Stimulated activated CD4-positive, alpha-beta T cell treated with anti-CD3 and anti-CD28 coated beads, Interleukin-15, amount 100 ng/mL, for 24 hours (primary cell): ENCODE data around the gene PEX16.
A peak's percentile ranks its signal among the peaks of the same experiment; 100 is the strongest.

Experiments
- DNase-seq: peaks from one replicate; pipeline ENCODE4 v3.0.0-alpha.2; 2020

Gene PEX16

DNA sequence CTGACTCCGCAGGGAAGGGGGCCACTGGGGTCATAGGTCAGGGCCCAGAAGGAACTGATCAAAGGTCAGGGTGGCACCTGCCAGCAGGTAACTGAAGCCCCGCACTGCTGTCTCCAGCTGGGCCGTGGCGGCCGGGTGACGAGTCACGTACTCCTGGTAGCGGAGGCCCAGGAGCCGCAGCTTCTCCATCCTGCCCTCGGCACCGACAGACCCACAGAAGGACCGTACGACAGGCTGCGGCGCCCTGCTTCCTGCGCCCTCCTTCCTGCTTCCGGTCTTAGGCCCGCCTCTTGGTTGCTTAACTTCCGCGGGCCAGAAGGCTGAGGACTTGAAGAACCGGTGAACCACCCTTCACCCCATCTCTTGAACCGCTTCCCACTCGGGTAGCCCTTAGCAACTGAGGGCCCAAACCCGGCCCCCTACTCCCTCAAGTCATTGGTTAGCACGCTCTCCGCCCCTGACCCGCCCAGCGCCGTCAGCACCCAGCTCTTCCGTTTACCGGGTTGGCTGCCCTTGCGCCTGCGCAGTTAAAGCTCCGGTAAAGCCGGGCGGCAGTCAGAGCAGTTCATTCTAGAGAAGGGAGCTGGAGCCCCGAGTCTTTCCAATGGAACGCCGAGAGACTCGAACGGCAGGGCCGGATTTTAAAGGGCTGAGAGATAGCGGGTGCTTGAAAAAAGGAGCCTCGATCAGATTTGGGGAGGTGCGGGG lies at the start of gene PEX16:
Gene PEX16 (minus strand): TSS at position 255 of the 708 bp plus-strand sequence. CDS start 66 bp downstream, at position 189.
- DNase-seq: peak; percentile 97

DNA sequence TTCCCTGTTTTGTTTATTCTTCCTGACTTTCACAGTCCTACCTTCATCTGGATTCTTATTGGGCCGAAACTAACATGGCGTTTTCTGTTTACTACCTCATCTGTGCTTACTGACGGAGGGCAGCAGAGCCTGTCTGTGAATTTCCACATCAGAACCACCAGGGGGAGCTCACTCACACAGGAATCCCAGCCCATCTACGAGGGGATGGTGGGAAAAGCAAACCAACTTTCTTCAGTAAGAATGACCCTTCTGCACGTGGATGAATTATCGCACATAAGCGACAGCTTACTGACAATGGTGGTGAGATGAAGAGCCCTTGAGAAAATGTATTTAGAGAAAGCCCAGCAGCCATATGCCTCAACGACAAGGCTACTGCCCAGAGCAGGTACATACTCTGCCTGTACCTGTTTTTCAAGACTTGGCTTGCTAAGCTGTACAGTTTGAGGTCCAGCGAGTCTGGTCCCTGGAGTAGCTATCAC lies 47.3 kb upstream of the PEX16 start:
- DNase-seq: peak; percentile 58

DNA sequence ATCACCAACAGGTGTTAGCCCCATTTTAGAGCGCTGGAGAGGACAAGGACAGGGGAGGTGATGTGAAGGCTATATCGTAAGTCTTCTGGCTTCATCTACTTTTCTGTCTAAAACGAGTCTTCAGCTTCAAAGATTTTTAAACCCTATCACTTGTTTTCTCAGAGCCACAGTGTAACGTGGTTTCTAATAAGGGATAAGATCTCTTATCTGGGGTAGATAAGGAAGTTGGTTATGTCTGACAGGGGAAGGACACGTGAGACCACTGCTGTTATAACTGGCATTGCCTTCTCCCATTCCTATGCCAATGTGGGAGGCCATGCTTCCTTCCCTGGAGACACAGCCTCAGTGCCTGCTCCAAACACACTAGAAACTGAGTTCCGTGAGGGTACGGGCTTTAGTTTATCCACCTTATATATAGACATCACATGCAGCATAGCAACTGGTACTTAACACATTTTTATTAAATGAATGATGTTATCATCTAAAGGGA lies 44.1 kb upstream of the PEX16 start:
- no peak for DNase-seq

DNA sequence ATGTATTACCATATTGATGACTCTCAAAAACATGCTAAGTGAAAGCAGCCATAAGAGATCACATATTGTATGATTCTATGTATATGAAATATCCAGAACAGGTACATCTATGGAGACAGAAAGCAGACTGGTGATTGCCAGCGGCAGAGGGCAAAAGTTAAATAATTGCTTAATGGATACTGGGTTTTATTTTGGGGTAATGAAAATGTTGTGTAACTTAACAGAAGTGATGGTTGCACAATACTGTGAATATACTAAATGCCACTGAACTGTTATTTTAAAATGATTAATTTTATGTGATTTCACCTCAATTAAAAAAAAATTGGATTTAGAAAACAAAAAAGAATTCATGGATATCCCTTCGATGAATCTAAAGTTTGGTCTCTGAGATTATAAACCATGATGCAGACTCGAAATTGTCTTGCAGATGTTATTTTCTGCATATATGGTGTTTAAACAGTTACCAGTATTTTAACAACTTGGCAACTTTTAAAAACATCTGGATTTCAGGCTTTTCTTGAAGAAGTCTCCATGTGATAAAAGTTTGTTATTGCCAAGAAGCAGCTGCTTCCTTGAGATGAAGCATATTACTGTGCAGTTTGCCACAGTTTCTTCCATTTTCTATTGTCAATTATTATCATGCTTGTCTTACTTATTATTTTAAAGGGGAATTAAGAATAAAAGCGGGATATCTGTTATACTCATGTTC lies 42.9 kb upstream of the PEX16 start:
- no peak for DNase-seq

GRCh38 chr11:45959851-45960250 lies 42.2 kb upstream of the PEX16 start:
- DNase-seq: no peak

DNA sequence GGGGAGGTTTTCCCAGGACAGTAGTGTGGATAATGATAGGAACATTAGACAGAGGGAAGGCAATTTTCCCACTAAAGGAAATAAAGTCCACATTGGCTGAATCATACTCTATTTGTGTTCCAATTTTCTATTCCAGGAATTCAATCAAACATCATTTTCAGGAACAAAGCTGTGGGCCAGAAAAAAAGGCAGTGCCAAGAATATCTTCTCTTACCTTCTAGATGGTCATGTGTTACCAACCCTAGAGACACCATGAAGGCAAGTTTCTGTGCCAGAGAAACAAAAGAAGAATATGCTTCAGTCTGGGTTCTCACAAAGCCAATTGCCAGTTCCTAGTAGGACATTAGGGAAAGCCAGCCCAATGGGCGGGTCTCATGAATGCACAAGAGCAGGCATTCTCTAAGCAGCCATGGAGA lies 32.3 kb upstream of the PEX16 start:
- no peak for DNase-seq

DNA sequence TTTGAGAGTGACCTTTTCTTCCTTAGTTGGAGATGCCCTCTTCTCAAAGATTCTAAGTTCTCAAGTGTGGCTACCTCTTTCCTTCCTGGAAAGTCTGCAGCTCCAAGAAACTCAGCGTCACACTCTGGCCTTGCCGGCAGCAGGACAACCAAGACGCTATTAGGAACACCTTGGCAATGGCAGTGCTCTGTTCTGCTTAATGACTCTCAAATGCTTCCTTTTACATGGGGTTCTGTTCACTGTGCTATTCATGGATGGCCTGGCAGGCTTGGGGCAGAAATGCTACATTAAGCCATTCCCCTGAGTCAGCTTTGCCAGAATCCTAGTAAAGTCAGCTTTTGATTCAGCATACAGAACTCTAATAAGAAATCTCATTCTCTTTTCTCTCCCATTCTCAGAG lies 30.7 kb upstream of the PEX16 start:
- no peak for DNase-seq

GRCh38 chr11:45947885-45948284 lies 30.2 kb upstream of the PEX16 start:
- no peak for DNase-seq

GRCh38 chr11:45945397-45945999 lies 27.8 kb upstream of the PEX16 start:
- no peak for DNase-seq

DNA sequence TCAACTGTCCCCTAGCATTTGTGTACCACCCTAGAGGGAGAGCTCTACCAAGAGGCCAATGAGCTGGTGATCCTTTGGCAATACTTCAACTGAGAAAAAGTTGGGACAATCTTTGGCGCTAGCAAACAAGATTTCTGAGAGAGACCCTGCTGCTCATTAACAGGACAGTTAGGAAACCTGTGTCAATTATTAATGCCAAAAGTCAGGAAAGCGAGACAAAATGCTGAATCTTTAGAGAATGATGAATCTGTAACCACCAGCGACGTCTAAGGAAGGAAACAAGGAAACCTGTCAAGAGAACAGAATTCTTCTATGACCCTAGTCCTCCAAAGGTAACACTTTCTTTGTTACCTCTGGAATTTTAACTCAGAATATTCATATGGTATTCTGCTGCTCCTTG lies 24.7 kb upstream of the PEX16 start:
- DNase-seq: no peak

DNA sequence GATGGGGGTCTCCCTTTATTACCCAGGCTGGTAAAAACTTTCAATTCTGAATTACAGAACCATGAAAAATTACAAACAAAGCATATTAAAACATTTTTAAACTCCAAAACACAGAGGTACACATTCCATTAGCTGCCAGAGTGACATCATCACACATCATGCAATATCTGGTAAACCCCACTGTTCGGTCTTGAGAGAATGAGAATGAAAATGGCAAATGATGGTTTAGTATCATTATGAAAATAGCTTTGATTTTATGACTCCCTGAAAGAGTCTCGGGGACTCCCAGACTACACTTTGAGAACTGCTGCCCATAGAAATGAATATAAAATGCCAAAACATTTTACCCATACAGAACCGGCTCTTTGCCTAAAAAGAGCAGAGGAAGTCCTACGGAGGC lies 23.6 kb upstream of the PEX16 start:
- DNase-seq: no peak

DNA sequence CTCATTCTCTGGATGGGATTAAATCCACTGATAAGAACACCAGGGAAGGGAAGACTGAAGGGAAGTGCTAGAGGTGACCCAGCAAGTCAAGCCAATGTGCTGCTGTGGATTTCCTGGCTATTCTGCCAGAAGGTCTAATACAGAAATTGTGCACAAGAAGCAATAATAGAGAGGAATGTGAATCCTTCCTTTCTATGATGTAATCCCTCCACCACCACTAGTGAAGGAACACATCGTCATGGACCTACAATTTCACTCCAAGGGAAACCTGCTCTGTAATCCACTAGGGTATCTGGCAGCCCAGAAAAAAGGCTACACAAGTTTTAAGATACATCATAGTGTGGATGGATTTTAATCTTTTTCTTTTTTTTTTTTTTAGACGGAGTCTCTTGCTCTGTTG lies 22.2 kb upstream of the PEX16 start:
- DNase-seq: no peak

DNA sequence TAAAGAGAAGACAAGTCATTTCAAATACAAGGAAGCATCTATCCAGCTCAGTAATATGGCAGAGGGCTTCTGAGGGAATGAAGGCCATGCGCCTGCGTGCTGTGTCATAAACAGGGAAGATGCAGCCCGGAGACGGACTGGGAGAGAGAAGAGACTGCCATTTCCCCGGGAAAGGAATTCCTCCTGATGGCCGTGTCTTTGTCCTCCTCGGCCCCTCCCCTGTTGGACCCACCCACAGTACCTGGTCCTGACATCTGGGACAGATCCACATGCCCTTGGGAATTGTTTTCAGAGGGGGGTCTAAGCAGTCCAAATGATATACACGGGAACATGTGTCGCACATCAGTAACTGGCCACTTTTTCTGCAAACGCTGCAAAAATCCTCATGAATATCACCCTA lies 20.2 kb upstream of the PEX16 start:
- no peak for DNase-seq

DNA sequence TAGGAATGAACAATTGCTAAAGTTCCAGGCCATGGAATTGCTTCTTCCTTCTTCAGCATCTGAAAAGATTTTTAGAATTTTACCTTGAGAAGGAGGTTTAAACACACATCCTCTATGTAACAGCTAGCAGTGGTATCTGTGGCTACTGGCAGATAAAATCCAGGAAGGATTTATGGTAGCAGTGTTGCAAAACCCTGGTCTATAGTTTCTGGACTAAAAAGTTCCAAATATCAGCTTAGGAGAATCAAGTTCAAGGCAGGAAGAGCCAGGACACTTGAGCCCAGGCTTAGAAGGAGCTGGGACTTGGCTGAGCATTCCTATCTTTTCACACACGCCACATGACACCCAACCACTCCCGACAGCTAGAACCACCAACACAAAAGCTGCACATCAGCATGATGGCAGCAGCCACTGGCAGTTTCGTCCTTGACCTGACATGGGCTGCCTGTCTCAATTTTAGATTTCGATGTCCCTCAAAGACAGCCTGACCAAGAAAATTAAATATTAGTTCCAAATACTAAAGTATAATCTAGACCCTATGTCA lies 18.9 kb upstream of the PEX16 start:
- DNase-seq: no peak

DNA sequence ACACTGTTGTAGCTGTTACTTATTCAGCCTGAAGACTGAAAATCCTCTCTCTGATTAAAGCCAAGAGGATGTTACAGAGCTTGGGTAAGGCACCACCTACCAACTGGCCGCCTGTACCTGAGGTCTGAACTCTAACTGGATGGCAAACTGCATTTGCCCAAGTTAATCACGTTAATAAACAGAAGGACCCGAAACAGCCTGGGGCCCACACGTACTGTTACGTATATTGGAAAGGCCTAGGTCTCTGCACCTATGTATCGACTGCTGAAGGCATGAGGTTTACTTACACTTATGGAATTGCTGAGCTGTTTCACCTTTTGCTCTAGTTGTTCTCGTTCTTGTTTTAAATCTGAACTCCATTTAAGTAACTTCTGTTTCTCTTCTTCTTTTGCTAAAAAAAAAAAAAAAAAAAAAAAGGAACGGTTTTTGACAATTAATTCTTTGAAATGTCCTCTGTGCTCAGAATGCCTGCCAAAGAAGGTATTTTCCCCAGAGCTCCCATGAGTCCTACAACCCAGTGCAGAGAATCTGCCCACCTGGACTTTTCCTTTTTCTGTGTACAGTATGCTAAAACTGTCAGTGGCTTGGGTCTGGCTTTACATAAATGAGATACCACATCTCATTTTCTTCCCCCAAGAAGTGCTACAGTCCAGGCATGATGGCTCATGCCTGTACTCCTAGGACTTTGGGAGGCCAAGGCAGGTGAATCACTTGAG lies 17.8 kb upstream of the PEX16 start:
- DNase-seq: no peak

GRCh38 chr11:45934580-45935318 lies 17.1 kb upstream of the PEX16 start:
- DNase-seq: no peak

DNA sequence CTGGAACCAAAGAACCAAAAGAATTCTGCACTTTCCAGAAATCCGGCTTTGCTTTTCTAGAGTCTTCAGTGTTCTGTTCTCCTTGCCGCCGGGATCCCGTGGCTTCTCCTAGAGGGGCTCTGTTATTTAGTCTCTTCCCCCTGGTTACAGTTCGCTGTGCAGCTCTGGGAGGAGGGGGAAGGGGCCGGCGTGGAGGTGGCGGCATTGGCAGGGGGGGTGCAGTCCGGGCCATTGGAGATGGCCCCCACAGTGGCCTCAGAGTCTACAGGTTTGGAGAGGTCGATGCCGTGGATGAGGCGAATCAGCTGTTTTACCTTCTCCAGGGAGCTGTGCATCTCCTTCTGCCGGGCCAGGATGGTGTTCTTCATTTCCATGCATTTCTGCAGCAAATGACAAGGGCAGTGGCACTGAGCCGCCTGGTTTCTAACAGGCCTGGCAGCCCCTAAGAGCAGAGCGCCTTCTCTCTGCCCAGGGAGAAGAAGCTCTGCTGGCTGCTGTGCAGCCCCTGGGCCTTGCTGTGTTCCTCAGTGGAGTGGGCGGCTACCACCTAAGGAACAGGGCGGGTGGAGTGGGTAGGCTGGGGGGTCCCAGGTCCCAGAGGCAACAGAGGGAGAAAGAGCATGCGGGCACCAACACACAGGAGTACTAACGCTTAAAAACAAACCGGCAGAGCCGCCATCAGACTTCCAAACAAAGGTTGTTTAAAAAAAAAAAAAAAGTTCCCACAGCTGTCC lies 16.3 kb upstream of the PEX16 start:
- DNase-seq: no peak

GRCh38 chr11:45933131-45933831 lies 15.6 kb upstream of the PEX16 start:
- no peak for DNase-seq

GRCh38 chr11:45932217-45932616 lies 14.5 kb upstream of the PEX16 start:
- no peak for DNase-seq

DNA sequence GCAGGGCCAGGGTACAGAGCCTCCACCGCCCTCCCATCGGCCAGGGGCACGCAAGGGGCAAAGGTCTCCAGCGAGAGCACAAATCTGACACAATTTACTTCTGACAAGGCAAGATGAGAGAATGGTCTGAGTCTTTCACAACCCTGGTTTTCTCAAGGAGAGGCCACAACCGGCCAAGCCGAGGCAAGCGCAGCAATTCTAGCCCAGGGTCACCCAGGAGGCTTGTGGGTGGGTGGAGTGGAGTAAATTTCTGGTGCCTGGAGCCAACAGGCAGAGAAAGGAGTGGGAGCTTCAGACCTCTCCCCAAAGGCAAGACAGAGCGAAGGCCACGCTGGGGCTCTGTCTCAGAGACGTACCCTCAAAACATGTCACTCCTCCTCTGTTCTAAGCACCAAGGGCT lies 14.1 kb upstream of the PEX16 start:
- no peak for DNase-seq
